OCI-LY3 (cell line): Measurements from ENCODE around the gene ASB7.

Source experiments
- H2AFZ ChIP-seq: fragments of 200-600, 300-600 bp; shearing (Covaris generic); 2 replicates; pipeline ENCODE4 v1.6.0; 2014; ENCODE audit warnings: antibody characterized with exemption, low read depth, low read length
- H3K27ac ChIP-seq: fragments of 200-600, 300-600 bp; sonication (generic); 2 replicates; pipeline ENCODE4 v1.5.1; 2014; ENCODE audit warnings: mild to moderate bottlenecking, low read length, moderate library complexity, mixed read lengths
- H3K27me3 ChIP-seq: fragments of 200-600, 300-600 bp; sonication (generic); 2 replicates; pipeline ENCODE4 v1.6.1; 2014; ENCODE audit warnings: low read depth, low read length, mixed read lengths
- H3K36me3 ChIP-seq: fragments of 200-600, 300-600 bp; sonication (generic); replicated peaks from 2 replicates; pipeline ENCODE3; 2014; ENCODE audit warnings: low read depth, low read length, mixed read lengths
- H3K4me1 ChIP-seq: fragments of 300-600, 200-600 bp; sonication (generic); 2 replicates; pipeline ENCODE4 v1.6.1; 2014; ENCODE audit warnings: low read length, mixed read lengths
- H3K4me2 ChIP-seq: fragments of 200-600, 300-600 bp; sonication (generic); 2 replicates; pipeline ENCODE4 v1.6.1; 2014; ENCODE audit warnings: low read length, mixed read lengths
- H3K4me3 ChIP-seq: fragments of 300-600, 200-600 bp; sonication (generic); 2 replicates; pipeline ENCODE4 v1.5.1; 2014; ENCODE audit warnings: antibody characterized with exemption, mild to moderate bottlenecking, low read length, moderate library complexity
- H3K79me2 ChIP-seq: fragments of 300-600, 200-600 bp; shearing (Covaris generic); 2 replicates; pipeline ENCODE4 v1.6.1; 2014; ENCODE audit warnings: mild to moderate bottlenecking, low read length, mixed read lengths
- H3K9ac ChIP-seq: fragments of 300-600, 200-600 bp; shearing (Covaris generic); 2 replicates; pipeline ENCODE4 v1.6.0; 2014; ENCODE audit warnings: mild to moderate bottlenecking, low read length, moderate library complexity
- H3K9me3 ChIP-seq: fragments of 200-600, 300-600 bp; shearing (Covaris generic); 2 replicates; pipeline ENCODE4 v1.6.1; 2014; ENCODE audit warnings: low read length, mixed read lengths; ENCODE audit not compliant: insufficient read depth
- H4K20me1 ChIP-seq: fragments of 200-600, 300-600 bp; sonication (generic); 2 replicates; pipeline ENCODE4 v1.6.1; 2016; ENCODE audit warnings: low read length, mixed read lengths; ENCODE audit not compliant: insufficient read depth
- EZH2phosphoT487 ChIP-seq: fragments of 200-600 bp; shearing (Covaris generic); IDR thresholded peaks from 2 replicates; pipeline ENCODE4 v1.6.1; 2018; ENCODE audit warnings: antibody characterized with exemption, mixed run types, low read depth
- TF ChIP-seq, protein P1 (sequence below): fragments of 200-600, 300-600 bp; sonication (generic); IDR thresholded peaks from 2 replicates; pipeline ENCODE4 v1.5.1; 2014; ENCODE audit warnings: antibody characterized with exemption, low read length, low read depth

The ASB7 gene

DNA sequence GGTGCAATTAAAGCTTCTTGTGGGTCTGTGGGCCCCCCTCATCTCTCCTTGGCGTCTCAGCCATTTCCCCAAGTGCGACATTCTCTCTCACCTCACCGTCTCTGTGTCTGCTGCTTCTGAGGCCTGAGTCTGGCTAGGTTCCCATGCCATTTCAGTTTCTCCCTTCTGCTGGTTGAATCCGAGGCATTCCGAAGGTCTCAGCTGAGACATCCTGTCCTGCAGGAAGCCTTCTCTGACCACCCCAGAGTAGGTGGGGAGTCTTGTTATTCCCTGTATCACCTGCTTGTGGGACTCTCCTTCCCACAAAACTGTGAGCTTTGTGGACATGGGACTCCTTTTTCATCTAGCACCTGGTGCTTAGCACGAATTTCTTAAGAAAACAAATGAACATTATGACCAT lies 78.3 kb downstream of the ASB7 start:
- H3K79me2 ChIP-seq: no peaks in the 10 kb centered on the region
- no peak overlapping the region for H3K4me3 ChIP-seq
- H3K27me3 ChIP-seq: no peaks in the 10 kb centered on the region
- TF ChIP-seq, protein P1, sequence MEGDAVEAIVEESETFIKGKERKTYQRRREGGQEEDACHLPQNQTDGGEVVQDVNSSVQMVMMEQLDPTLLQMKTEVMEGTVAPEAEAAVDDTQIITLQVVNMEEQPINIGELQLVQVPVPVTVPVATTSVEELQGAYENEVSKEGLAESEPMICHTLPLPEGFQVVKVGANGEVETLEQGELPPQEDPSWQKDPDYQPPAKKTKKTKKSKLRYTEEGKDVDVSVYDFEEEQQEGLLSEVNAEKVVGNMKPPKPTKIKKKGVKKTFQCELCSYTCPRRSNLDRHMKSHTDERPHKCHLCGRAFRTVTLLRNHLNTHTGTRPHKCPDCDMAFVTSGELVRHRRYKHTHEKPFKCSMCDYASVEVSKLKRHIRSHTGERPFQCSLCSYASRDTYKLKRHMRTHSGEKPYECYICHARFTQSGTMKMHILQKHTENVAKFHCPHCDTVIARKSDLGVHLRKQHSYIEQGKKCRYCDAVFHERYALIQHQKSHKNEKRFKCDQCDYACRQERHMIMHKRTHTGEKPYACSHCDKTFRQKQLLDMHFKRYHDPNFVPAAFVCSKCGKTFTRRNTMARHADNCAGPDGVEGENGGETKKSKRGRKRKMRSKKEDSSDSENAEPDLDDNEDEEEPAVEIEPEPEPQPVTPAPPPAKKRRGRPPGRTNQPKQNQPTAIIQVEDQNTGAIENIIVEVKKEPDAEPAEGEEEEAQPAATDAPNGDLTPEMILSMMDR: no peak
- TF ChIP-seq EZH2phosphoT487: no peak
- H3K4me1 ChIP-seq: peaks cover 16% of the 10 kb centered on the region
- H2AFZ ChIP-seq: no peak overlapping the region
- no peaks in the 10 kb centered on the region for H4K20me1 ChIP-seq
- H3K36me3 ChIP-seq: no peaks in the 10 kb centered on the region
- H3K27ac ChIP-seq: no peak overlapping the region
- 0 out of 2 replicates have a peak, but pooled peaks cover 5% of the 10 kb centered on the region for H3K9me3 ChIP-seq
- H3K9ac ChIP-seq: no peak overlapping the region
- no peak overlapping the region for H3K4me2 ChIP-seq

DNA sequence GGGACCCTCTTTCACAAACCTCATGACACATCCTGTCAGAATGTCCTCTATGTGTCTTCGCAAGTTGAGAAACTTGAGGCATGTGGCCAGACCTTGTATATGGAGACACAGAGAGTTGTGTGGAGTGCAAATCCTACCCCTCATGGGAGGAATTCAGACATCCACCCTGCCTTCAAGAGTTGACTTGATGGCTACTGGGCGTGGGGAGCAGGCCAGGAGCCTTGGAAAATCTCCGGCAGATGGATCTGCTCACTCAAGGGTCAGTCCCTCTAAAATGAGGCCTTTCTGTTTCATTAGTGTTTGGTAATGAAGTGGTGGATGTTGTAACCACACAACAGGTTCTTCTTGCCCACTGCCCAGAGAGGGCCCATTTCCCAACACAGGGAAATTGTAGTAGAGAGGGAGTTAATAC lies 79.0 kb downstream of the ASB7 start:
- Histone ChIP-seq H3K4me3 (no peak overlapping the region), H3K9ac (no peak overlapping the region), H3K4me1 (peaks cover 18% of the 10 kb centered on the region), H3K9me3 (0 out of 2 replicates have a peak, but pooled peaks cover 5% of the 10 kb centered on the region), H3K4me2 (no peak overlapping the region), H3K27ac (no peak overlapping the region), H2AFZ (no peak overlapping the region), H3K79me2 (no peaks in the 10 kb centered on the region), H3K27me3 (no peaks in the 10 kb centered on the region), H4K20me1 (no peaks in the 10 kb centered on the region), H3K36me3 (no peaks in the 10 kb centered on the region)
- TF ChIP-seq, protein P1: no peak
- TF ChIP-seq EZH2phosphoT487: no peak

DNA sequence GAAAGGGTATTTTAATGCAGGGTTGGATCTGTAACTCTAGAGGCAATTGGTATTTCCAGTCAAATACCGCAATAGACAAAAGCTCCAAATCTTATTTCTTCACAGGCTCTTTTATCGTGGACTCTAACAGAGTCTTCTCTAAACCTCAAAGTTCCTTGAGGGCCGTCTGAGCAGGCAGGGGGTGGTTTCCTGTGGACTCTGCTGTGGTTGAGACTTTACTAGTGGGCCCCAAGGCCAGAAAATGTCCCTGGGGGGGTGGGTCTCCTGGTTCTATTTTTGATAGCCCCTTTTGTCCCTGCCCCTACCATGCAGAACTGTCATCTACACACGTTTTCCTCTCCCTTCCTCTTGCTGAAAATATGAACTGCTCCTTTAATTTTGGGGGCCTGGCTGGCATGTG lies 80.1 kb downstream of the ASB7 start:
- H2AFZ ChIP-seq: no peak overlapping the region
- H3K9me3 ChIP-seq: 0 out of 2 replicates have a peak, but pooled peaks cover 5% of the 10 kb centered on the region
- H3K4me2 ChIP-seq: no peak overlapping the region
- TF ChIP-seq EZH2phosphoT487: no peak
- TF ChIP-seq, protein P1: no peak
- no peaks in the 10 kb centered on the region for H3K79me2 ChIP-seq
- peaks cover 18% of the 10 kb centered on the region for H3K4me1 ChIP-seq
- no peak overlapping the region for H3K27ac ChIP-seq
- no peaks in the 10 kb centered on the region for H4K20me1 ChIP-seq
- no peak overlapping the region for H3K4me3 ChIP-seq
- H3K9ac ChIP-seq: no peak overlapping the region
- no peaks in the 10 kb centered on the region for H3K36me3 ChIP-seq
- H3K27me3 ChIP-seq: no peaks in the 10 kb centered on the region

DNA sequence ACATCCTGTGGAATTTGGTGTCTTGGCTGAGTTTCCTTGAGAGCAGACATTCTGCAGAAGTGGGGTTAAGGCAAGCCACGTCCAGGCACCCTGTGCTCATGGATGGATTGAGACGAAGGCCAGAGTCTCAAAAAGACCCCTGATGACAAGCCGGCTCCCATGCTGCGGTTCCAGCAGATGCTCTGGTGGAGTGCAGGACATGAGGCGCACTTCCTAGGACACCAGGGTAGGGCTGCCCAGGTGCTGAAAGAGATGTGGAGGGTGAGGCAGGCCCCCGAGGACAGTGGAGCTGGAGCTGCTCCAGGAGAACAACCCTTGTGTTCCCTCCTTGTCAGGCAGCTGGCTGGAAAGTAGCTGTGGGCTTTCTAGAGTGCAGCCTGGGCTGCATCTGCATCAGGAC lies 81.0 kb downstream of the ASB7 start:
- Histone ChIP-seq H3K27ac (no peak overlapping the region), H2AFZ (no peak overlapping the region), H3K79me2 (no peaks in the 10 kb centered on the region), H3K4me2 (no peak overlapping the region), H3K4me3 (no peak overlapping the region), H3K27me3 (no peaks in the 10 kb centered on the region), H3K4me1 (peaks cover 18% of the 10 kb centered on the region), H3K9ac (no peak overlapping the region), H3K9me3 (0 out of 2 replicates have a peak, but pooled peaks cover 5% of the 10 kb centered on the region), H3K36me3 (no peaks in the 10 kb centered on the region), H4K20me1 (no peaks in the 10 kb centered on the region)
- TF ChIP-seq, protein P1: no peak
- no peak for TF ChIP-seq EZH2phosphoT487
